ENCODE measurements around the gene SCAPER. TPM values are rescaled to one million over a fixed set of nuclear protein-coding genes. Genes with fewer than 3 reads are reported as not detected.
"Not testable (repeated sequence)": the region's sequence is repeated elsewhere in the genome, so short reads cannot be mapped to it uniquely, and the experiment has no call there.

The SCAPER gene
- total RNA-seq, 2 experiments from 2014 or later, result 31.4 to 32.7 TPM

- DNase-seq; H3K27ac Mint-ChIP-seq; H3K27me3 Mint-ChIP-seq; POLR2A ChIA-PET; ATAC-seq; intact Hi-C loops (cut with micrococcal nuclease); H3K4me3 Mint-ChIP-seq: not testable (repeated sequence)
- peaks cover 10% of the 10 kb centered on the region for H3K9me3 Mint-ChIP-seq
- CTCF ChIA-PET, result interaction anchor here (1.2 kb wide), 1 partner anchor 40 kb away, joined by 3 read pairs; no protein-coding TSS in a partner anchor
- H3K4me1 Mint-ChIP-seq (ENCODE audit: low read depth), result peaks cover 30% of the 10 kb centered on the region
- H3K36me3 Mint-ChIP-seq (ENCODE audit: low read depth), result peaks cover 49% of the 10 kb centered on the region
Measured at GRCh38 chr15:76887280-76888141, 17.6 kb downstream of the SCAPER start.

GRCh38 chr15:76885212-76885611 is 19.9 kb downstream of the SCAPER start:
- DNase-seq (no peak), ATAC-seq (no peak)
- POLR2A ChIA-PET, result interaction anchor here (0.8 to 1.1 kb wide), 3 partner anchors 19 to 585 kb away, joined by 3 to 4 read pairs (median 3); no protein-coding TSS in a partner anchor
- intact Hi-C loops (cut with micrococcal nuclease), result no loop called here
- CTCF ChIA-PET, result no interaction called here
- no peak overlapping the region for H3K4me3 Mint-ChIP-seq
- H3K36me3 Mint-ChIP-seq (ENCODE audit: low read depth), result peaks cover 38% of the 10 kb centered on the region
- no peak for TF ChIP-seq CTCF (IDR thresholded peaks at IDR 0.05)
- H3K27ac Mint-ChIP-seq, result no peak overlapping the region
- peaks cover 22% of the 10 kb centered on the region for H3K4me1 Mint-ChIP-seq (ENCODE audit: low read depth)
- peaks cover 3% of the 10 kb centered on the region for H3K9me3 Mint-ChIP-seq
- no peaks in the 10 kb centered on the region for H3K27me3 Mint-ChIP-seq

- intact Hi-C loops (cut with micrococcal nuclease), result no loop called here
- Mint-ChIP-seq H3K27me3 (no peaks in the 10 kb centered on the region), H3K36me3 (ENCODE audit: low read depth) (peaks cover 14% of the 10 kb centered on the region), H3K4me1 (ENCODE audit: low read depth) (peaks cover 9% of the 10 kb centered on the region), H3K4me3 (no peak overlapping the region), H3K27ac (no peak overlapping the region), H3K9me3 (no peaks in the 10 kb centered on the region)
- ChIA-PET POLR2A (no interaction called here), CTCF (interaction anchor here (1.1 kb wide), 1 partner anchor 8 kb away, joined by 3 read pairs; no protein-coding TSS in a partner anchor)
- ATAC-seq, result no peak
- TF ChIP-seq CTCF (IDR thresholded peaks at IDR 0.05), result no peak
- DNase-seq, result no peak
Measured at GRCh38 chr15:76875911-76876310, 29.2 kb downstream of the SCAPER start.

GRCh38 chr15:76873066-76873465 is 32.1 kb downstream of the SCAPER start:
- DNase-seq; H3K27me3 Mint-ChIP-seq; intact Hi-C loops (cut with micrococcal nuclease); H3K27ac Mint-ChIP-seq; H3K4me3 Mint-ChIP-seq; ATAC-seq; H3K9me3 Mint-ChIP-seq; CTCF ChIA-PET; POLR2A ChIA-PET: not testable (repeated sequence)
- peaks cover 22% of the 10 kb centered on the region for H3K4me1 Mint-ChIP-seq (ENCODE audit: low read depth)
- H3K36me3 Mint-ChIP-seq (ENCODE audit: low read depth), result peaks cover 18% of the 10 kb centered on the region

- Mint-ChIP-seq H3K27ac (peak overlapping the region; percentile 85), H3K4me1 (ENCODE audit: low read depth) (peaks cover 30% of the 10 kb centered on the region), H3K36me3 (ENCODE audit: low read depth) (peaks cover 18% of the 10 kb centered on the region), H3K4me3 (peak overlapping the region; percentile 0), H3K9me3 (no peaks in the 10 kb centered on the region), H3K27me3 (no peaks in the 10 kb centered on the region)
- CTCF ChIA-PET, result interaction anchor here (1.5 kb wide), 1 partner anchor 31 kb away, joined by 4 read pairs; no protein-coding TSS in a partner anchor
- no peak for TF ChIP-seq CTCF (IDR thresholded peaks at IDR 0.05)
- intact Hi-C loops (cut with micrococcal nuclease), result no loop called here
- no peak for DNase-seq
- peak; percentile 34 for ATAC-seq
- POLR2A ChIA-PET, result interaction anchor here (1.1 to 1.2 kb wide), 2 partner anchors 23 to 543 kb away, joined by 3 read pairs; no protein-coding TSS in a partner anchor
Measured at GRCh38 chr15:76871930-76872329, 33.2 kb downstream of the SCAPER start.

- DNase-seq (no peak), ATAC-seq (no peak)
- H3K36me3 Mint-ChIP-seq (ENCODE audit: low read depth), result peaks cover 10% of the 10 kb centered on the region
- no peak for TF ChIP-seq CTCF (IDR thresholded peaks at IDR 0.05)
- intact Hi-C loops (cut with micrococcal nuclease), result no loop called here
- POLR2A ChIA-PET, result no interaction called here
- no peaks in the 10 kb centered on the region for H3K9me3 Mint-ChIP-seq
- no peaks in the 10 kb centered on the region for H3K27me3 Mint-ChIP-seq
- CTCF ChIA-PET, result no interaction called here
- H3K4me1 Mint-ChIP-seq (ENCODE audit: low read depth), result peaks cover 49% of the 10 kb centered on the region
- H3K4me3 Mint-ChIP-seq, result no peak overlapping the region
- H3K27ac Mint-ChIP-seq, result no peak overlapping the region
Measured at GRCh38 chr15:76868740-76869139, 36.4 kb downstream of the SCAPER start.
